ENCODE results near the gene TSPAN13. TPM values are rescaled to one million over a fixed set of nuclear protein-coding genes. Genes with fewer than 3 reads are reported as not detected.

TSPAN13 gene
- total RNA-seq, 6 donors from 2014 or later = 16.8 to 178 (median 139) TPM

GRCh38 chr7:16735020-16735419 is 18.5 kb upstream of the TSPAN13 start:
- TF ChIP-seq, protein P1, sequence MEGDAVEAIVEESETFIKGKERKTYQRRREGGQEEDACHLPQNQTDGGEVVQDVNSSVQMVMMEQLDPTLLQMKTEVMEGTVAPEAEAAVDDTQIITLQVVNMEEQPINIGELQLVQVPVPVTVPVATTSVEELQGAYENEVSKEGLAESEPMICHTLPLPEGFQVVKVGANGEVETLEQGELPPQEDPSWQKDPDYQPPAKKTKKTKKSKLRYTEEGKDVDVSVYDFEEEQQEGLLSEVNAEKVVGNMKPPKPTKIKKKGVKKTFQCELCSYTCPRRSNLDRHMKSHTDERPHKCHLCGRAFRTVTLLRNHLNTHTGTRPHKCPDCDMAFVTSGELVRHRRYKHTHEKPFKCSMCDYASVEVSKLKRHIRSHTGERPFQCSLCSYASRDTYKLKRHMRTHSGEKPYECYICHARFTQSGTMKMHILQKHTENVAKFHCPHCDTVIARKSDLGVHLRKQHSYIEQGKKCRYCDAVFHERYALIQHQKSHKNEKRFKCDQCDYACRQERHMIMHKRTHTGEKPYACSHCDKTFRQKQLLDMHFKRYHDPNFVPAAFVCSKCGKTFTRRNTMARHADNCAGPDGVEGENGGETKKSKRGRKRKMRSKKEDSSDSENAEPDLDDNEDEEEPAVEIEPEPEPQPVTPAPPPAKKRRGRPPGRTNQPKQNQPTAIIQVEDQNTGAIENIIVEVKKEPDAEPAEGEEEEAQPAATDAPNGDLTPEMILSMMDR (IDR thresholded peaks at IDR 0.05) = no peak
- TF ChIP-seq POLR2A (IDR thresholded peaks at IDR 0.05) (no peak), EP300 (IDR thresholded peaks at IDR 0.05) (no peak)
- no peaks in the 10 kb centered on the region for H3K27me3 ChIP-seq
- H3K4me3 ChIP-seq = peak overlapping the region in 2 of 4 donors; percentile 25 to 33
- DNase-seq (no peak), ATAC-seq (ENCODE audit: low FRiP score in 2 of 2) (no peak)
- 82 to 83% methylated on average over 4 of the region's 4 CpGs for WGBS, 2 donors
- peak overlapping the region in 1 of 4 donors; percentile 24 for H3K27ac ChIP-seq
- H3K4me1 ChIP-seq = peaks cover 0 to 8% (median 4%) of the 10 kb centered on the region in 4 donors
- no peaks in the 10 kb centered on the region for H3K36me3 ChIP-seq
- H3K9me3 ChIP-seq = no peaks in the 10 kb centered on the region

- H3K4me1 ChIP-seq = peaks cover 0 to 8% (median 6%) of the 10 kb centered on the region in 4 donors
- 89 to 91% methylated on average over 5 of the region's 5 CpGs for WGBS, 2 donors
- no peak for ATAC-seq (ENCODE audit: low FRiP score in 2 of 2)
These were observed 15.4 kb upstream of the TSPAN13 start for GRCh38 chr7:16738011-16738688.

GRCh38 chr7:16739863-16740622 is 13.5 kb upstream of the TSPAN13 start:
- Histone ChIP-seq H3K27ac (peak overlapping the region in 1 of 4 donors; percentile 7), H3K36me3 (no peaks in the 10 kb centered on the region), H3K4me1 (peaks cover 0 to 9% (median 3%) of the 10 kb centered on the region in 4 donors), H3K4me3 (no peak overlapping the region), H3K27me3 (no peaks in the 10 kb centered on the region), H3K9me3 (no peaks in the 10 kb centered on the region)
- 63 to 69% methylated on average over 5 to 6 of the region's 6 CpGs for WGBS, 2 donors
- TF ChIP-seq EP300 (IDR thresholded peaks at IDR 0.05) (no peak), POLR2A (IDR thresholded peaks at IDR 0.05) (no peak), POLR2AphosphoS5 (IDR thresholded peaks at IDR 0.05) (no peak)
- TF ChIP-seq, protein P1 (IDR thresholded peaks at IDR 0.05) = no peak
- ATAC-seq (ENCODE audit: low FRiP score in 2 of 2) = peak; percentile 75 to 92
- DNase-seq = no peak

More at GRCh38 chr7:16738011-16738688, 15.4 kb upstream of the TSPAN13 start:
- no peak overlapping the region for H3K27ac ChIP-seq
- H3K9me3 ChIP-seq = no peaks in the 10 kb centered on the region
- no peak overlapping the region for H3K4me3 ChIP-seq
- TF ChIP-seq, protein P1 (IDR thresholded peaks at IDR 0.05) = no peak
- TF ChIP-seq EP300 (IDR thresholded peaks at IDR 0.05) (no peak), POLR2AphosphoS5 (IDR thresholded peaks at IDR 0.05) (no peak), POLR2A (IDR thresholded peaks at IDR 0.05) (no peak)
- H3K36me3 ChIP-seq = no peaks in the 10 kb centered on the region
- DNase-seq = no peak
- H3K27me3 ChIP-seq = no peaks in the 10 kb centered on the region

GRCh38 chr7:16740623-16740953 is 13.0 kb upstream of the TSPAN13 start:
- 63 to 64% methylated on average over 3 of the region's 3 CpGs for WGBS, 2 donors
- TF ChIP-seq, protein P1 (IDR thresholded peaks at IDR 0.05) = no peak
- TF ChIP-seq POLR2A (IDR thresholded peaks at IDR 0.05) = no peak
- TF ChIP-seq EP300 (IDR thresholded peaks at IDR 0.05) = no peak
- no peak for TF ChIP-seq POLR2AphosphoS5 (IDR thresholded peaks at IDR 0.05)
- Histone ChIP-seq H3K36me3 (no peaks in the 10 kb centered on the region), H3K4me1 (peaks cover 0 to 9% (median 3%) of the 10 kb centered on the region in 4 donors), H3K4me3 (no peak overlapping the region), H3K27me3 (no peaks in the 10 kb centered on the region), H3K9me3 (no peaks in the 10 kb centered on the region), H3K27ac (peak overlapping the region in 2 of 4 donors; percentile 7 to 42)
- ATAC-seq (ENCODE audit: low FRiP score in 2 of 2) (no peak), DNase-seq (no peak)
